OCI-M2 (cell line): ENCODE data around the gene TF.

Source experiments
- DNase-seq: peaks from one replicate; lab custom pipeline; 2025; ENCODE audit not compliant: unreplicated experiment; lab: John Stamatoyannopoulos, UW

TF gene

DNA sequence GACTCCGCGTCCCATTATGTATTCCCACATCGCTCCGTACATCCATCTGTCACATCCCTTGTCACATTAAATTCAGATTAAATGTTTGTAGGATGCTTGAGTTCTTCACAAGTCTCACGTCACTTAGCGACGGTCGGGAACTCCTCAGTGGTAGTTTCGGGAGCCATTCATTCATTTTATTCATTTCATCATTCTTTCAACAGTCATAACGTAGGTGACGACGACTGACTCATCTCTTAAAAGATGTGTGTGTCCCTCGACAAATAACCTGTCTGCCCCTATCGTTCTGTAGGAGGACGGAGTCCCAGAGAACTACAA, 59.1 kb downstream of the TF start:
- DNase-seq = no peak

DNA sequence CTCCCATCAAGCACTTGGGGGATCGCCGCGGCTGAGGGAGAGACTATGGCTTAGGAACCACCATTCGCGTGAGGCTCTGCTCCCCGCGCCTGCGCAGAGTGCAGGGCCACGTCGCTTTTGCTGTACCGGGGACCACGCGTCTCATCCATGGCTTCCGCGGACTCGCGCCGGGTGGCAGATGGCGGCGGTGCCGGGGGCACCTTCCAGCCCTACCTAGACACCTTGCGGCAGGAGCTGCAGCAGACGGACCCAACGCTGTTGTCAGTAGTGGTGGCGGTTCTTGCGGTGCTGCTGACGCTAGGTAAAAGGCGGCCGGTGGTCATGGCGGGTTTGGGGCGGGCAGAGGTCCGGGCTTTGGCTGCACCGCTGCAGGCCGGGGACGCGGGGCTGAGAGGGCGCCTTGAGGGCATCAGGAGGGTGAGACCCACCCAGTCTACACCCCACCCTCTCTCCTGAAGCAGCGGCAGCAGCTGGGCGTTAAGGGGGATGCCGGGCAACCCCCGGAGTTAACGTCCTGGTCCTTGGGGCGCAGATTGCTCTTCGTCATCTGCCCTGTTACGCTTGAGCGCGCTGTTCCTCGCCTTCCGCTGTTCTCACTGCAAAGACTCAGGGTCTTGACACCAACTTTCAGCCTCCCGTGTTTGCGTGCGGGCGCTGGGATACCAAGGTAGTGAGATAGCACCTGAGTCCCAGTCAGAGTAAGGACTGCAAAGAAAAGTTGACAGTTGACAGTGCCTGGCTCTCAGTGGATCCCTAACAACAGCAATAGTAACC, 59.7 kb downstream of the TF start, which contains the start of gene SRPRB:
Gene SRPRB (plus strand): TSS at position 114 of the 774 bp plus-strand sequence. CDS start 34 bp downstream, at position 148.
- peak; percentile 60 for DNase-seq

DNA sequence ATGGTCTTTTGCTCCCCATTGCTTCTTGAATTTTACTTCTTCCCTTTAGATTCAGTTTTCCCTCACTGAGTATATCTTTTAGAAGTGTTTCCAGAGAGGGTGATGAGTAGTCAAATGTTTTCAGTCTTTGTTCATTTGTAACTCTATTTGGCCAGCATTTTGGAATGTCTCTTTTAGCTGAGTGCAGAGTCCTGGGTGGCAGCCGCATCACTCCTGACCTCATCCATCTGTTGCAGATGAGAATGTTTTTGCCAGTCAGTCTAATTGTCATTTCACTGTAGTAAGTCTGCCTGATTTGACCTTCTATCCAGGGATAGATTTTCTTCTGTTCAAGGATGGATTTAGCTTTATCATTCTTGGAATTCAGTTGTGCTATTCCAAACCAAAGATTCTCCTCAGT, 66.7 kb downstream of the TF start:
- no peak for DNase-seq

DNA sequence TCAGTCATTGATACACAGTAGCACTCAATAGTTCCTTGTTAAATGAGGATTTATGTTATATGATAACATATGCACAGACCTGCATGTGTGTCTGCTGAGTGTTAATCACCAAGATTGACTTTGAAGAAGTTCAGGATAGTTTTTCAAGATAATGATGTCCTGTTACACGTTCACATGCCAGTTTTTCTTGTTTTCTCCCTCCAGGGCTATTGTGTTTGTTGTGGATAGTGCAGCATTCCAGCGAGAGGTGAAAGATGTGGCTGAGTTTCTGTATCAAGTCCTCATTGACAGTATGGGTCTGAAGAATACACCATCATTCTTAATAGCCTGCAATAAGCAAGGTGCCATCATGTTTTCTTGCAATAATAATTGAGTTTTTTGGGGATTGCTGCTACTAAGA, 69.2 kb downstream of the TF start:
- no peak for DNase-seq

DNA sequence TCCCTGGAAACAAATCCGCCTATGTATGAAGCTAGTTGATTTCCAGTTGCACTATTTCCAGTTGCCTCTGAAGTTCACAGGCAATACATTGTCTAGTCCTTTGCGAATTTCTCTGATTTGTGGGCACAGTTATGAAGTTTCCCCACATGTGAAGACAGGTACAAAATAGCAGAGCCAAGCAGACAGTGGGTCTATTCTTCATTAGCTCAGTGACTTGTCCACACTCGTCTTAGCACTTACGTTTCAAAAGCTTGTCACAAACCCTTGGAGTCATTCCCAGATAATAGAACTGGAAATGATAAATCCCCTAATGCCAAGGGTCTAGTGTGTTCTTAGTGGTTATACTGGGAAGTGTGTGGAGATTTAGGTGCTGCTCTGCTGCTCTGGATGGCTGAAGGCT, 73.9 kb downstream of the TF start:
- DNase-seq = no peak

- no peak for DNase-seq
These were observed 74.9 kb downstream of the TF start for GRCh38 chr3:133820889-133821675.

DNA sequence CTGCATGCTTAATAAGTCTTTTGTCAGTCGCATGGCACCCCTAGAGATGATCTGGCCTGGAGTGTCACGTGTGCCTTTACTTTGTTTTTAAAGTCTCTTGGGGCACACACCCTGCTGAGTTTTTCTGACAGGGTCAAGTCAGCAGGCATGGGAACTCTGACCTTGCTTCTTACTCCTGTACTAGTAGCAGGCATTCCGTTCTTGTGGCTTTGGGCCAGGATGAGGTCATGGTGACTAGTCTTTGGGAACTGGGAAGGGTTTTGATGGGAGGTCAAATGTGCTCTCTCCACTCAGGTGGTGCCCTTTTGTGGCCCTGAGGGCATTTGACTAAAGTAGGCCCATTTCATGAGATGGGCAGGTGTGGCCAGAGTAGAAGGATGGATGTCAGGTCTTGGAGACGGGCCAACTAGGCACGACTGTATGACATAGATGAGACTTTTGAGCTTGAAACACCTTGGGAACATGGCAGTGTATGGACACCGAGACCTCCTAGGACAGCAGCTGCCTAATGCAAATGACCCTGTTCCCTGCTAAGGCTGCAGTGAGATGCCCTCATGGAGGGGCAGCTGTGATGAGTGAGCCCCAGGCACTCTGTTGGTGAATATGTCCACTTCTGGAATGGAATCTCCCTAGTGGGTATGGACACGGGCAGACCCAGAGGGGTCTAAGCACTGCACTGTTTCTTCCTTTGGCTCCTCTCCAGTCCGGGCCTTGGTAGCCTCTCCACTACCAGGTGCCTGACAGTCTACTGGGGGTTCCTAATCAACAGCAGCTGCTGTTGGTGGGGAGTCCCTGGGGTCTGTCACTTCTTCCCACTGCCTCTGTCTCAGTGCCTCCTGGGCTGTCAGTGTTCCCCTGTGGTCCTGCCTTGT, 75.8 kb downstream of the TF start:
- no peak for DNase-seq

GRCh38 chr3:133824961-133825485, 78.8 kb downstream of the TF start:
- no peak for DNase-seq

- DNase-seq = no peak
These were observed 80.0 kb downstream of the TF start for GRCh38 chr3:133825969-133826727.

- no peak for DNase-seq
These were observed 80.9 kb downstream of the TF start for GRCh38 chr3:133827136-133827535.

DNA sequence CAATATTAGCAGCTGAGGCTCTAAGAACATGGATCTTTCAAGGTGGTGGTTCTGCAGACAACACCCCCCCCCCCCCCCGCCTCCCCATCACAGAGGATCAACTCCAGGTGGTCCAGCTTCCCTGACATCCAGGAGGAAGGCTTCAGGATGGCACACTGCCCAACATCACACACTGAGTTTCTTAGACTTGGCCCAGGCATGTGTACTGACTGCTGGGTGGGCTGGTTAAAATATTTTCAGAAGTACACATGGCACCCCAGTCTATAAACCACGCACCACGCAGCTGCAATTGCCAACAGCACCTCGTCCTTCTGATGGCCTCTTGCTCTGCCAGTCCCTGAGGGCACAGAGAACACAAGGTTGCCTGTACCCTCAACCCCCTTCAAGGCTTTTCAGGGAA, 81.5 kb downstream of the TF start:
- no peak for DNase-seq

DNA sequence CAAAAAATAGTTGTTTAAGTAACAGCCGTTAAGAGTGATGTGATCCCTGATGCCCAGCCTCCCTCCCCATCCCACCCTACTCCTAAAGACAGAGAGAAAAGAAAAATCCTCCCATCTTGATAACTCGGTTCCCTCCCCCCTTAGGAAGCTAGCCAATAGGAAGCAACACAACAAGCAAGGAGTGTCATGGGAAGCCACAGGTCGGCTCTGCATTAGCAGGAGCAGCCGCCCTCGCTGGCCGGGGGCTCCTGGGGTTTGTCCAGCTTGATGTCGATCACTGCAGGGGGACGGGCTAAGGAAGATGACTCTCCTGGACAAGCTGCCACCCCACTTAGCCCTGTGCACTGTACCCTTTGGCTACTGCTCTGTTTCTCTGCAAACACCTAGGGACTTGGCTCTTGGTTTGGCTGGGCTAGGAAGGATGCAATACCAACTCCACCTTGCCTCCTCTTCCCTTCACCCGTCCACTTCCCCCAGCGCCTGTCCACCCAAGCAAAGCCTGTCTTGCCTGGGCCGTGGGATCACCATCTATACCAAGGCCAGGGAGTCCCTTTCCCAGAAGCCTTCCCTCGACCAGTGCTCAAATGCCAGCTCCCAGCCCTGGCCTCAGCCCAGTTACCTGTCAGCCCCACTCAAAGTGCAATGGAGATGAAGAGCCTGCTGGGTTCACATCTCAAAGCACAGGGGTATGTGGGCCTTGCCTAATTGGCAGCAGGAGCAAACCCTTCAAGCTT, 82.5 kb downstream of the TF start:
- DNase-seq = no peak

- DNase-seq = no peak
These were observed 83.1 kb downstream of the TF start for GRCh38 chr3:133829310-133829707.

DNA sequence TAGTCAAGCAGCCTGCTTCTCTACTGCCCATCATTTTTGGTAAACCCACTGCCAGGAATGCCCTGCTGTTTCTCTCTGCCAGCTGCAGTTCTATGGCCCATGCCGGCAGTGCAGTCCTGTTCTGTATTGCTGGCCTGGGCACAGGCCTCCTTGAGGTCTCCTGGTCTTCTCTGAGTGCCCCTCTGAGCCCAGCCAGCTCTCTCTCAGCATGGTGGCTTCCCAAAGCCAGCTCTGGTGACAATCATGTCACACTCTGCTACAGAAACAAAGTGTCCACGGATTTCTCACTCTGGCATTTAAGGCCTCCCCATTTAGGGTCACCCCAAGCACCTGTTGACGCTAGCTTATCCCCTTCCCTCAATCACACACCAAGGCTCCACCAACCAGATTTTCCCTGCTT, 83.9 kb downstream of the TF start:
- DNase-seq = no peak

DNA sequence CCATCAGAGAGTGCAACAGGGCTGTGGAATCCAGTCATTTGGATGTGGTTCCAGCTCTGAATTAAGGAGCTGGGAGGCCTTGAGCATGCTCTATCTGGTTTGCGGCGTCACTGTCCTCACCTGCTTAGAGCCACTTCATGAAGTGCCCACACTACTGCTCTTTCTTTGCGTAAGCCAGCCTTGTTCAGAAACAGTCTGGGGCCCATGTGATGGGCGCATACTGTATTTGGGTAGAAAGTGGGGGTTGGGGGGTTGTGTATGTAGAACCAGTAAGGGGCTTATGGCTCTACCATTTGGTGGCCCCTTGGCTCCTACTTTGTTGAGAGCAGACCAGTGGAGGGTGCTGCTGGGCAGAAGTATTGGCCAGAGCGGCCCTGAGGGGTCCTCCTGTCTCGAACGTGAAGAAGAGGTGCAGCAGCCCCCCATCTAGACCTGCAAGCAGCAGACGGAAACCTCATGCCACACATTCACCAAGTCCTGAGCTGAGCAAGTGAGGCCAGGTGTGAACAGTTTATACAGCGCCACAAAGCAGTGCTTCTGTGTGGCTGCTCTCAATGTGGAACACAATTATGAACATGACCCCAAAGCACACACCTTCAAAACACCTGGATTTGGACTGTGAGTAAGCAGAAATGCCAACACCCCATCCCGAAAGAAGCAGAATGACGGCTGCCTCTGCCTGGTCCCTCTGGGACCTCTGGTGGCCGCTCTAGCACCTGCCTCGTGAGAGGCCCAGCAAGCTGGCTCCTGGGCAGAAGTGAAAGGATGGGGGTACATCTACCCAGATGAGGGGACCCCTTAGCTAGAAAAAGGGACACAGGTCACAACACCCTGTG, 86.0 kb downstream of the TF start:
- no peak for DNase-seq

GRCh38 chr3:133832802-133833144, 86.6 kb downstream of the TF start:
- no peak for DNase-seq

- no peak for DNase-seq
These were observed 87.1 kb downstream of the TF start for GRCh38 chr3:133833267-133833666.

DNA sequence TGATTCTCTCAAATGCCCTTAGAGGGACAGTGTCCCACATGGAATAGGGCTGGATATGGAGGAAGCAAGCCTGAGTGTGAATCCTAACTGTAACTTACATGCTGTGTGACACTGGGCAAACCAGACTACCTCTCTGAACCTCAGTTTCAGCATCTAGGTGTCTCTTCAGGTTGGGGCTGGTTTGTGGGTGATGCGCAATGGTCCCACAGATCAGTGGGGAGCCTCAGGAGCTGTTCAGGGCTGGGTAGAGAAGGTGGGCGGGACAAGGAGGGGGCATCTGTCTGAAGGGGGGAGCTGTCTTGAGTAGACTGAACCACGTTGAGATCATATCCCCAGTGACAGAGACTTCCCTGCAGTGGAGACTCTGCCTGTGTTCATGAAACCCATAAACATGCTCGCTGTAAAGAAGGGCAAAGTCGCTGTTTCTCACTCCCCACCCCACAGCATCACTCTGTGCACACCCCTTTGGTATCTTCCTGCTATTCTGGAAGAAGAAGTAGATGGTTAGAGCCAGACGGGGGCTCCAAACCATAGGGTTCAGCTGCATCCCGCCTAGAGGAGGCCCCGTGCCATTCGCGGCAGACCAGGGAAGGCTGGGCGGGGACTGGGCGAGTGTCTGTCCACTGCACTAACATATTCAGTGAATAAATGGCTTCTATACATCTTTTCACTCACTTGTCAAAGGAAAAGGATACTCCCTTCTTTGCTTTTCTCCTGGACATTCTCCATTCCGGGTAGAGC, 87.9 kb downstream of the TF start:
- DNase-seq = no peak
